GM19328 (cell line): ENCODE measurements around the gene NAV3.
"Not testable (repeated sequence)": the region's sequence is repeated elsewhere in the genome, so short reads cannot be mapped to it uniquely, and the experiment has no call there.

Source experiments
- ATAC-seq: cut with Tn5 transposase; IDR thresholded peaks from one replicate; pipeline ENCODE4 v1.9.1; 2021; ENCODE audit warnings: mild to moderate bottlenecking, moderate library complexity; ENCODE audit not compliant: unreplicated experiment

Gene NAV3

GRCh38 chr12:78101946-78102635 lies 271.4 kb downstream of the NAV3 start:
- ATAC-seq = no peak

GRCh38 chr12:78102801-78103200 lies 272.1 kb downstream of the NAV3 start:
- not testable (repeated sequence) for ATAC-seq

- ATAC-seq = no peak
Observed at GRCh38 chr12:78115889-78116288, 285.2 kb downstream of the NAV3 start.

GRCh38 chr12:78118036-78118435 lies 287.3 kb downstream of the NAV3 start:
- no peak for ATAC-seq

GRCh38 chr12:78118486-78118885 lies 287.8 kb downstream of the NAV3 start:
- ATAC-seq = no peak

GRCh38 chr12:78119351-78119918 lies 288.7 kb downstream of the NAV3 start:
- no peak for ATAC-seq

- ATAC-seq = no peak
Observed at GRCh38 chr12:78120306-78120705, 289.6 kb downstream of the NAV3 start.

- no peak for ATAC-seq
Observed at GRCh38 chr12:78120866-78121560, 290.3 kb downstream of the NAV3 start.

GRCh38 chr12:78121969-78122610 lies 291.4 kb downstream of the NAV3 start:
- ATAC-seq = no peak

- ATAC-seq = no peak
Observed at GRCh38 chr12:78128211-78128610, 297.5 kb downstream of the NAV3 start.

- ATAC-seq = no peak
Observed at GRCh38 chr12:78143717-78144116, 313.0 kb downstream of the NAV3 start.

- ATAC-seq = no peak
Observed at GRCh38 chr12:78145398-78145797, 314.7 kb downstream of the NAV3 start.

- ATAC-seq = peak; percentile 66
Observed at GRCh38 chr12:78146365-78146772, 315.7 kb downstream of the NAV3 start.

- no peak for ATAC-seq
Observed at GRCh38 chr12:78149459-78149858, 318.8 kb downstream of the NAV3 start.

GRCh38 chr12:78155546-78155945 lies 324.9 kb downstream of the NAV3 start:
- no peak for ATAC-seq

GRCh38 chr12:78156751-78157150 lies 326.1 kb downstream of the NAV3 start:
- ATAC-seq = no peak

- ATAC-seq = no peak
Observed at GRCh38 chr12:78157199-78157598, 326.5 kb downstream of the NAV3 start.

- ATAC-seq = no peak
Observed at GRCh38 chr12:78164154-78164553, 333.5 kb downstream of the NAV3 start.

- ATAC-seq = no peak
Observed at GRCh38 chr12:78167510-78167909, 336.8 kb downstream of the NAV3 start.

- no peak for ATAC-seq
Observed at GRCh38 chr12:78171061-78171460, 340.4 kb downstream of the NAV3 start.

- no peak for ATAC-seq
Observed at GRCh38 chr12:78176643-78177042, 345.9 kb downstream of the NAV3 start.

GRCh38 chr12:78177298-78177697 lies 346.6 kb downstream of the NAV3 start:
- no peak for ATAC-seq
